HL-60 (cell line): ENCODE data around the gene PDE1C.

ENCODE experiments used
- DNase-seq, 2 experiments: peaks; one replicate each; pipeline ENCODE4 v3.0.0-alpha.2; 2010 to 2020; ENCODE audit warnings: low read depth in 1 of 2, low spot score in 1 of 2
- H3K27ac ChIP-seq: fragments of 250-450 bp; sonication (Bioruptor Pico); replicated peaks from 2 replicates; pipeline ENCODE4 v1.5.1; 2020; ENCODE audit warnings: mild to moderate bottlenecking, moderate library complexity
- H3K27me3 ChIP-seq: fragments of 250-450 bp; sonication (Bioruptor Pico); 2 replicates; pipeline ENCODE4 v1.5.1; 2021; ENCODE audit warnings: mild to moderate bottlenecking, moderate library complexity; ENCODE audit not compliant: insufficient read depth, poor library complexity, severe bottlenecking
- H3K4me3 ChIP-seq: replicated peaks from 2 replicates; pipeline ENCODE4 v1.5.1; 2011; ENCODE audit warnings: mild to moderate bottlenecking, control low read depth, low read length; ENCODE audit not compliant: insufficient read depth
- GABPA ChIP-seq: IDR thresholded peaks from 2 replicates; pipeline ENCODE4 v1.6.1; 2012; ENCODE audit warnings: low read depth
- POLR2AphosphoS5 ChIP-seq: IDR thresholded peaks from 2 replicates; pipeline ENCODE4 v1.6.1; 2012; ENCODE audit warnings: low read depth
- REST ChIP-seq: IDR thresholded peaks from 2 replicates; pipeline ENCODE4 v1.6.1; 2012; ENCODE audit warnings: low read depth; ENCODE audit not compliant: insufficient replicate concordance
- SPI1 ChIP-seq: IDR thresholded peaks from 2 replicates; pipeline ENCODE4 v1.6.1; 2012; ENCODE audit warnings: low read depth, mild to moderate bottlenecking, borderline replicate concordance
- TF ChIP-seq, protein P1 (sequence below): IDR thresholded peaks from one replicate; pipeline ENCODE4 v1.5.1; 2011; ENCODE audit warnings: low read length, control low read depth, inconsistent platforms; ENCODE audit not compliant: insufficient read depth

Gene PDE1C

GRCh38 chr7:32089678-32090077, 19.5 kb upstream of the PDE1C start:
- no peak overlapping the region for H3K4me3 ChIP-seq
- TF ChIP-seq SPI1 = no peak
- TF ChIP-seq POLR2AphosphoS5 = no peak
- TF ChIP-seq, protein P1, sequence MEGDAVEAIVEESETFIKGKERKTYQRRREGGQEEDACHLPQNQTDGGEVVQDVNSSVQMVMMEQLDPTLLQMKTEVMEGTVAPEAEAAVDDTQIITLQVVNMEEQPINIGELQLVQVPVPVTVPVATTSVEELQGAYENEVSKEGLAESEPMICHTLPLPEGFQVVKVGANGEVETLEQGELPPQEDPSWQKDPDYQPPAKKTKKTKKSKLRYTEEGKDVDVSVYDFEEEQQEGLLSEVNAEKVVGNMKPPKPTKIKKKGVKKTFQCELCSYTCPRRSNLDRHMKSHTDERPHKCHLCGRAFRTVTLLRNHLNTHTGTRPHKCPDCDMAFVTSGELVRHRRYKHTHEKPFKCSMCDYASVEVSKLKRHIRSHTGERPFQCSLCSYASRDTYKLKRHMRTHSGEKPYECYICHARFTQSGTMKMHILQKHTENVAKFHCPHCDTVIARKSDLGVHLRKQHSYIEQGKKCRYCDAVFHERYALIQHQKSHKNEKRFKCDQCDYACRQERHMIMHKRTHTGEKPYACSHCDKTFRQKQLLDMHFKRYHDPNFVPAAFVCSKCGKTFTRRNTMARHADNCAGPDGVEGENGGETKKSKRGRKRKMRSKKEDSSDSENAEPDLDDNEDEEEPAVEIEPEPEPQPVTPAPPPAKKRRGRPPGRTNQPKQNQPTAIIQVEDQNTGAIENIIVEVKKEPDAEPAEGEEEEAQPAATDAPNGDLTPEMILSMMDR = no peak
- no peak for TF ChIP-seq REST
- TF ChIP-seq GABPA = no peak
- no peak overlapping the region for H3K27ac ChIP-seq
- DNase-seq = no peak
- H3K27me3 ChIP-seq = no peaks in the 10 kb centered on the region

GRCh38 chr7:32089256-32089655, 19.0 kb upstream of the PDE1C start:
- Histone ChIP-seq H3K4me3 (no peak overlapping the region), H3K27ac (no peak overlapping the region), H3K27me3 (no peaks in the 10 kb centered on the region)
- no peak for DNase-seq
- TF ChIP-seq SPI1 = no peak
- no peak for TF ChIP-seq POLR2AphosphoS5
- no peak for TF ChIP-seq REST
- no peak for TF ChIP-seq GABPA
- TF ChIP-seq, protein P1 = no peak

DNA sequence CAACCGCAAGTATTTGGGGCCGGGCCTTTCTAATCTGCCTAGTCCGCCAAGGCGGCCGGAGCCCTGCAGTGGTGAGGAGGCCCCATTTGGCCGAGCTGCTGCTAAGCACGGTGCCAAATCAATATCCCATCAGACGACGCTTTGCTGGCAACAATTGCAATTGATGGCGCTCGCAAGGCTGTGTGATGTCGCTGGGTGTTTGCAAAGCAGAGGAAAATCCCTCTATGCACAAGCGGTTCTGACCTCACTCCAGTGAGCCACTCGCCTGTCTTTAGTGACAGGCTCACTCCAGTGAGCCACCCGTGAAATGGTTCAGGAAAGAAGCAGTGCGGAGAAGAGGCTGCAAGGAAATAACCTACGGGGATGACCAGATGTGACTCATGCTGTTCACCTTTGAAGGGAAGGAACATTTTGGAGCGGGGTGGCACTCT, 18.3 kb upstream of the PDE1C start:
- Histone ChIP-seq H3K4me3 (no peak overlapping the region), H3K27me3 (no peaks in the 10 kb centered on the region), H3K27ac (no peak overlapping the region)
- DNase-seq = no peak
- TF ChIP-seq GABPA = no peak
- TF ChIP-seq REST = no peak
- no peak for TF ChIP-seq POLR2AphosphoS5
- TF ChIP-seq SPI1 = no peak
- TF ChIP-seq, protein P1 = no peak
